ENCODE data around the gene MAGEA9.
"Not testable (repeated sequence)": the region's sequence is repeated elsewhere in the genome, so short reads cannot be mapped to it uniquely, and the experiment has no call there.

MAGEA9 gene

GRCh38 chrX:149781727-149782126 is at the start of gene MAGEA9:
Gene MAGEA9, plus strand, starts transcription at chrX:149781930. Its CDS starts 4,281 bp downstream, at chrX:149786211.
- H3K36me3 ChIP-seq (replicated peaks); DNase-seq; H3K27me3 ChIP-seq (replicated peaks); H3K27ac ChIP-seq; in situ Hi-C loops (cut with HindIII; ENCODE audit: low pct_ligation_motif_present, low sequenced_read_pairs); H3K4me3 ChIP-seq (ENCODE audit: low read depth, low read length): not testable (repeated sequence)

DNA sequence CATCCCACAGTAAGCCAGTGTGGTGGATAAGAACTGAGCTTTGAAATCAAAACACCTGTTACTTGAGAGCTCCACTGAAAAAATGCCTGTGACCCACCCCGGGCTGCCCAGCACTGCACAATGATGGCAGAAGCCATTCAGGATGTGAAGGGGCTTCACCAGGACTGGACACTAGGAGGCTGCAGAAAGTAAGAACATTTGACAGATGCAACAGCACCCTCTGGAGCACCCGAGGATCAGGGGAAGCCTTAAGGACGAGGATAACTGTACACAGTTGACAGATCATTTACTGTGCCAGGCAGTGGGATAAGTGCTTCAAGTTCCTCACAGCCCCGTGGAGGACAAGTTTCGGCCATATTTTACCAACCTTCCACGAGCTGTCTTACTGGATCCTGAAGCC is 39.5 kb upstream of the MAGEA9 start:
- H3K27me3 ChIP-seq (replicated peaks); H3K27ac ChIP-seq; in situ Hi-C loops (cut with HindIII; ENCODE audit: low pct_ligation_motif_present, low sequenced_read_pairs); DNase-seq; H3K36me3 ChIP-seq (replicated peaks); H3K4me3 ChIP-seq (ENCODE audit: low read depth, low read length): not testable (repeated sequence)

DNA sequence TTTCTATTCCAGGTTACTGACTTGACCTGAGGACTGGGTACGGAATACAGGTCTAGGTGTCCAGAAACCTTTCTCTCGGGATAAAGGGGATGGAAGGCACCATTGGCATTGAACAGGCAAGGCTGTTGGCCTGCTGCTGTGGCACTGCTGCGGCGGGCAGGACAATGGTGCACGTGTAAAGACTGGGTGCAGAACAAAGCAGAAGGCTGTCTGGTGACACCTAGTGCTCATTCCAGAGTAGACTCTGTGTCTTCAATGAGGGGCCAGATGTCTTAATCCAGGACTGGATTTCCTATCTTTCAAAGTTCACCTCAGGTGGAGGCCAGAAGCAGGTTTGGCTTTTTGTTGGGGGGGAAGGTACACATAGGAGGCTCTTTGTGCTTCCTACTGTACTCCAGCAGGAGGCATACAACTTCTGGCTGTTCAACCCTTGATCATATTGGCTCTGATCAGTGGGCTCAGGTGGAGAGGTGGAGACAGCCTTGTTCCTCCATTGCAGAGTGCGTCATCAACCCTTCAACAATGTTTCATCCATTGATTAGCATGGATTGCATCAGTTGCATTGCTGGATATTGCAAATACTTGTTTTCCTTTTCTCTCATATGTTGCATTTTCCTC is 35.2 kb upstream of the MAGEA9 start:
- H3K4me3 ChIP-seq (ENCODE audit: low read depth, low read length); H3K36me3 ChIP-seq (replicated peaks); in situ Hi-C loops (cut with HindIII; ENCODE audit: low pct_ligation_motif_present, low sequenced_read_pairs); DNase-seq; H3K27ac ChIP-seq; H3K27me3 ChIP-seq (replicated peaks): not testable (repeated sequence)

GRCh38 chrX:149757206-149758067 is 24.3 kb upstream of the MAGEA9 start:
- Histone ChIP-seq H3K4me3 (ENCODE audit: low read depth, low read length) (no peak overlapping the region), H3K27me3 (replicated peaks) (no peaks in the 10 kb centered on the region), H3K36me3 (replicated peaks) (no peaks in the 10 kb centered on the region), H3K27ac (no peak overlapping the region)
- TF ChIP-seq, protein P1, sequence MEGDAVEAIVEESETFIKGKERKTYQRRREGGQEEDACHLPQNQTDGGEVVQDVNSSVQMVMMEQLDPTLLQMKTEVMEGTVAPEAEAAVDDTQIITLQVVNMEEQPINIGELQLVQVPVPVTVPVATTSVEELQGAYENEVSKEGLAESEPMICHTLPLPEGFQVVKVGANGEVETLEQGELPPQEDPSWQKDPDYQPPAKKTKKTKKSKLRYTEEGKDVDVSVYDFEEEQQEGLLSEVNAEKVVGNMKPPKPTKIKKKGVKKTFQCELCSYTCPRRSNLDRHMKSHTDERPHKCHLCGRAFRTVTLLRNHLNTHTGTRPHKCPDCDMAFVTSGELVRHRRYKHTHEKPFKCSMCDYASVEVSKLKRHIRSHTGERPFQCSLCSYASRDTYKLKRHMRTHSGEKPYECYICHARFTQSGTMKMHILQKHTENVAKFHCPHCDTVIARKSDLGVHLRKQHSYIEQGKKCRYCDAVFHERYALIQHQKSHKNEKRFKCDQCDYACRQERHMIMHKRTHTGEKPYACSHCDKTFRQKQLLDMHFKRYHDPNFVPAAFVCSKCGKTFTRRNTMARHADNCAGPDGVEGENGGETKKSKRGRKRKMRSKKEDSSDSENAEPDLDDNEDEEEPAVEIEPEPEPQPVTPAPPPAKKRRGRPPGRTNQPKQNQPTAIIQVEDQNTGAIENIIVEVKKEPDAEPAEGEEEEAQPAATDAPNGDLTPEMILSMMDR (IDR thresholded peaks at IDR 0.05; ENCODE audit: low read depth, low read length, missing control alignments) = no peak
- in situ Hi-C loops (cut with HindIII; ENCODE audit: low pct_ligation_motif_present, low sequenced_read_pairs) = no loop called here
- DNase-seq = no peak

GRCh38 chrX:149758068-149758714 is 23.5 kb upstream of the MAGEA9 start:
- in situ Hi-C loops (cut with HindIII; ENCODE audit: low pct_ligation_motif_present, low sequenced_read_pairs) = no loop called here
- H3K4me3 ChIP-seq (ENCODE audit: low read depth, low read length) = no peak overlapping the region
- no peak overlapping the region for H3K27ac ChIP-seq
- no peaks in the 10 kb centered on the region for H3K27me3 ChIP-seq (replicated peaks)
- TF ChIP-seq, protein P1 (IDR thresholded peaks at IDR 0.05; ENCODE audit: low read depth, low read length, missing control alignments) = no peak
- no peak for DNase-seq
- no peaks in the 10 kb centered on the region for H3K36me3 ChIP-seq (replicated peaks)

DNA sequence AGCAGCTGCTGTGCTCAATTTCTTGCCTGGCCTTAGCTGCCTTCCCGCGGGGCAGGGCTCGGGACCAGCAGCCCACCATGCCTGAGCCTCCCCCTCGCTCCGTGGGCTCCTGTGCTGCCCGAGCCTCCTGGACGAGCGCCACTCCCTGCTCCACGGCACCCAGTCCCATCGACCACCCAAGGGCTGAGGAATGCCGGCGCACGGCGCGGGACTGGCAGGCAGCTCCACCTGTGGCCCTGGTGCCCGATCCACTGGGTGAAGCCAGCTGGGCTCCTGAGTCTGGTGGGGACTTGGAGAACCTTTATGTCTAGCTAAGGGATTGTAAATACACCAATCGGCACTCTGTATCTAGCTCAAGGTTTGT is 23.0 kb upstream of the MAGEA9 start:
- in situ Hi-C loops (cut with HindIII; ENCODE audit: low pct_ligation_motif_present, low sequenced_read_pairs); H3K4me3 ChIP-seq (ENCODE audit: low read depth, low read length); DNase-seq; H3K27me3 ChIP-seq (replicated peaks); H3K27ac ChIP-seq; H3K36me3 ChIP-seq (replicated peaks): not testable (repeated sequence)

DNA sequence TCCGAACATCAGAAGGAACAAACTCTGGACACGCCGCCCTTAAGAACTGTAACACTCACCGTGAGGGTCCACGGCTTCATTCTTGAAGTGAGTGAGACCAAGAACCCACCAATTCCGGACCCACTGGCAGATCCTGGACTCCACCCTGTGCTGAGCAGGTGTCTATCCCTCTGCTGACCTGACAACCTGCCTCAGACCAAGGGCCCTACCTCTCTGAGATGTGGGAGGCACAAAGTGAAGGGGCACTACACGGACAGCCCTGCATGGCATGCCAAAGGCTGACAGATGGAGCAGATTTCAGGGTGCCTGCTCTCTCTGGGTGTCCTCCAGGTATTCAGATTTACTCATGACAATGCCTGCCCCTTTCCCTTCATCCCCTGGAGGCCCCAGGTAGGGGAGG is 21.9 kb upstream of the MAGEA9 start:
- TF ChIP-seq, protein P1 (IDR thresholded peaks at IDR 0.05; ENCODE audit: low read depth, low read length, missing control alignments) = no peak
- no peaks in the 10 kb centered on the region for H3K36me3 ChIP-seq (replicated peaks)
- H3K4me3 ChIP-seq (ENCODE audit: low read depth, low read length) = no peak overlapping the region
- H3K27me3 ChIP-seq (replicated peaks) = no peaks in the 10 kb centered on the region
- in situ Hi-C loops (cut with HindIII; ENCODE audit: low pct_ligation_motif_present, low sequenced_read_pairs) = no loop called here
- no peak overlapping the region for H3K27ac ChIP-seq
- no peak for DNase-seq

All from brain microvascular endothelial cell (primary cell).